HG03342 (cell line): ENCODE data around the gene SPRED1.

Source experiments
- ATAC-seq: cut with Tn5 transposase; IDR thresholded peaks from one replicate; pipeline ENCODE4 v1.9.1; 2021; ENCODE audit warnings: mild to moderate bottlenecking, moderate library complexity; ENCODE audit not compliant: unreplicated experiment

Gene SPRED1

GRCh38 chr15:38252481-38253350 is at the start of gene SPRED1:
TSS of gene SPRED1 (plus strand) at chr15:38252836. CDS start at chr15:38253186, 350 bp downstream.
- ATAC-seq: peak; percentile 38

DNA sequence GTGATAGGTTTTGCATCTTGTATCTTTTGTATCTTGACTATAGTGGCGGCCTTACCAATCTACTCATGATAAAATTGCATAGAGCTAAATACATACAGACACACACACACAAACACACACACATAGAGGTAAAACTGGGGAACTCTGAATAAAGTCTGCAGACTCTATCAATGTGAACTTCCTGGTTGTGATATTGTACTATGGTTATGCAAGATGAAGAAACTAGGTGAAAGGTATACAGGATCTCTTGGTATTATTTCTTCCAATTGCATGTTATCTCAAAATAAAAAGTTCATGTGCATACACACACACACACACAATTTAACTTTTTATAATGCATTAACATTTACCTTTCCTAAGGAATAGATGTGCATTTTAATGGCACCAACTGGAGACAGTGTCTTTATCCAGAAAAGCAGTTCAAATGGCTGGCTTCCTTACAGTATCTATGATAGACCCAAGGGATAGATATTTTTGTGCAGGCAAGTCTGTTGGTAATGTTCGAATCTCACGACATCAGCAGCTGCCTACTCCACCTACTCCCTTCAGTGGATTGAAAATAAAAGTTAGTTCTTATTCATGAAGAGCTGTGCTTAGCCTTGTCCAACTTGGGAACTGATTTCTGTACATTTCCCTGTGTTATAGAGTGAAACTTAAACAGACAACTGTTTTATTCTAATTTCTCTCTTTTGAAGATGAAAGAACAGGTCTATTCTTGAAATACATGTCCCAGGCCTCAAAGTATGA is 46.9 kb upstream of the SPRED1 start:
- ATAC-seq: no peak

GRCh38 chr15:38207621-38208020 is 45.0 kb upstream of the SPRED1 start:
- no peak for ATAC-seq

DNA sequence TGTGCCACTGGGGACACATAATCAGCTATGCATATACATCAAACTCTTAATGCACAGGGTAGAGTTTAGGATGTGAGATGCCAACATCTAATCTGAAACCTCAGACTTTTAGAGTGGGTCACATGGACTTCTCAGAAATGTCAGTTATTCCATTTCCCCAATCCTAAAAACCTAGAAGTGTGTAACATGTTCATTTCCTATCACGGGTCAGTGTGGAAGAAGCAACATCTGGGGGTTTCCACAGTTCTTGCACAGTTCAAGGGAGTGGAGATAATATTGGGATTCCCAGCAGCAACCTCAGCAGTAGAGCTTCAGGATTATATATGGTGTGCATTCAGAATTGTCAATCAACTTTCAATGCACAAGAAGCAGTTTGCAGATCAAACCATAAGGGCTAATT is 44.4 kb upstream of the SPRED1 start:
- no peak for ATAC-seq

GRCh38 chr15:38208779-38209178 is 43.9 kb upstream of the SPRED1 start:
- ATAC-seq: no peak

DNA sequence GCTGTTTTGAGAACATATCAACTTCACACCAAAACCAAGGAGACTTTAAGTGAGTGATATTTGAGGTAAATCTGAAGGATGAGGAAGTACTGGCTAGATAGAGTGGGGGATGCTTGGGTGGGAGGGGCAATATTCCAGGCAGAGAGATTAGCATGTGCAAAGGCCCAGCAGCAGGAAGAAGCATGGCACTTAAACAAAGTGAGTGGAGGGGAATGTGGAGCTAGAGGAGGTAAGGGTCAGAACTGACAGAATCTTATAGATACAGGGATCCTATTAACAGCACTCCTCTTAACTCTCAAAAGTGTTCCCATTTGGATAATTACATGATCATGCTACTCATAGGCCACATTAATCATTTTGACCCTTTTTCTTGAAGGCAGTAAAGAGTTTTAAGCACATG is 41.4 kb upstream of the SPRED1 start:
- ATAC-seq: no peak

DNA sequence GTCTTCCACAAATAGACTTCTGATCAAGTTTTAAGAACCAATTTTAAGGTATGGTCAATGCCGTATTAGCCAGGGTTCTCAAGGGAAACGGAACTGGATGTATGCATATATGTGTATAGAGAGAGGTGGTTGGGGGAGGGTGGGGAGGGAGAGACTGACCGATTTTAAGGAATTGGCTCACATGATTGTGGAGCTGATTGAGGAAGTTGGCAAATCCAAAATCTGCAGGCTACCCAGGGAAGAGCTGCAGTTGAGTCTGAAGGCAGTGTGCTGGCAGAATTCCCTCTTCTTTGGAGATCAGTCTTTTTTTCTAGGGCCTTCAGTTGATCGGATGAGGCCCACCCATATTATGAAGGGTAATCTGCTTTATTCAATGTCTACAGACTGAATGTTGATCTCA is 40.8 kb upstream of the SPRED1 start:
- no peak for ATAC-seq

DNA sequence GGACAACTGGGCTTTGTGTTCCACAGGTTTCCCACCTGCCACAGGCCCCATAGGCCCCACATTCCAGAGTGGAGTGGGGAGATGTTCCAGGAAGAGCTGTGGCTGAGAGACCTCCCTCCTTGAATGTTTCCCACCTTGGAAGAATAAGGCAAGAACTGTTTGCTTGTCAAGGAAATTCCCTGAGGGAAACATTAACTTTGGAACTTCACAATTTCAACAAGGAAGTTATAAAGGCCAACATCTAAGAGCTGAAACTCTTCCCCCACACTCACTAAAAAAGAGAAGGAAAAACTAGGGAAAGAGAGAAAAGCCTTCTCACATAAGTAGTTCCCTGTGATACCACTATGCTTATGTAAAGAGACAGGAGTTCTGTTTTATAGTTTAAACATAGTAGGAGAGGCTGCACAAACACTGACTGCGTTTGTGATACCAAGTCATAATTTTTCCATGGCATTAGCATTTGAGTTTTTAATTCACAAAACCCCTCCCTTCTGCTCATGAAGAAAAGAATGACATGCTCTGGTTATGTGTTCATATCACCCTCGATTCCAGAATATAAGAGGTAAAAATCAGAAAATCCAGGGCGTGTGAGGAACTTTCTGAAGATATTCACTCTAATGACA is 39.8 kb upstream of the SPRED1 start:
- no peak for ATAC-seq

GRCh38 chr15:38213356-38213755 is 39.3 kb upstream of the SPRED1 start:
- no peak for ATAC-seq

GRCh38 chr15:38215707-38216106 is 36.9 kb upstream of the SPRED1 start:
- no peak for ATAC-seq

DNA sequence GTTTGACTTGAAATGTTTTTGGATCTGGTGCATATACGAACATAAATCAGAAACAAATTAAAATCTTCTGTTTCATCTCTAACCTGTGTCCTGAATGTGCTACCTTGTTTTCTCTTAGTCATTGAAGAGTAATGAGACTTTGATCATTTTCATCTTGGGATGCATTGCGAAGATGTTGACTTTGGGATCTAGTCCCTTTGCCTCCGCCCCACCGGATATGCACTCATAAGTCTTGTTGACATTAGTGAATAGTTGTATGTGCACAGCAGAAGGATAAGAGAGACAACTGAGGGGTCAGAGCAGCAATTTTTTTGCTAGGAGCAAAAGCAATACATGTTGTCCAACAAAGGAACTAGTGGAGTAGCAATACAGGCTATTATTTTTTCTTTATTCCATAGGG is 35.9 kb upstream of the SPRED1 start:
- ATAC-seq: no peak

- ATAC-seq: no peak
Observed at GRCh38 chr15:38217191-38217595, 35.4 kb upstream of the SPRED1 start.

- ATAC-seq: no peak
Observed at GRCh38 chr15:38217788-38218609, 34.6 kb upstream of the SPRED1 start.

- no peak for ATAC-seq
Observed at GRCh38 chr15:38220606-38221273, 31.9 kb upstream of the SPRED1 start.

DNA sequence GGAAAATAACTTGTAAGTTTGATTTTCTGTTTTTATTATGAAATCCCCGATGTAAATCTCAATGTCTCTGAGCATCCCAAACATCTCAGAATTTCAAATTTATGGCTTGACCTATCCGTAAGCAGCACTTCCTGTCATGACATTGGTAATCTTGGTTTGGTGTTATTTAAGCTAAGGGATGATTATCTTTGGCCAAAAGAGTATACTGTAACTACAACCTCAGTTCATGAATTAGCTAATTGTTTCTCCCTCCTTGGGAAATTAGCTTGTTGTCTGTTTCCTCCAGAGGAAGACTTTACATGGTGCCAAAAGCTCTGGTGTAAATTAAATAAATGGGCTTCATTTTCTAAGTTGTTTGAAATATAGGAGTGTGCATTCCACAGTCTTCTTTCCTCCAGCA is 28.1 kb upstream of the SPRED1 start:
- no peak for ATAC-seq

DNA sequence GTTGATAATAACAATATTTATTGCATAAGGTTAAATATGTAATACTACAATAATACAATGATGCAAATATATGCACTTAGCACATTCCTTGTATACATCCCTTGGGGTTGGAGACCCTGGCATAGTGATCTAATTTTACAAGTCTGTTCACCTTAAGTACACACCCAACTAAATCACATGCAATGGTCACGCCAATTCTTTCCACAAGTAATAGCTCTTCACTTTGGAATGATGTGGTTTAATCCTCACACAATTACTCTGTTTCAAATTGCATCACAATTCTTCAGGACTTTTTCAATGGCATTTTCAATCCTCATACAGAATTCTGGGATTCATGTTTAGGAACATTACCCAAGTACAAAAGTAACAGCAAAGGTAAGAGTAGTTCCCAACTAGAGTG is 27.3 kb upstream of the SPRED1 start:
- ATAC-seq: no peak

DNA sequence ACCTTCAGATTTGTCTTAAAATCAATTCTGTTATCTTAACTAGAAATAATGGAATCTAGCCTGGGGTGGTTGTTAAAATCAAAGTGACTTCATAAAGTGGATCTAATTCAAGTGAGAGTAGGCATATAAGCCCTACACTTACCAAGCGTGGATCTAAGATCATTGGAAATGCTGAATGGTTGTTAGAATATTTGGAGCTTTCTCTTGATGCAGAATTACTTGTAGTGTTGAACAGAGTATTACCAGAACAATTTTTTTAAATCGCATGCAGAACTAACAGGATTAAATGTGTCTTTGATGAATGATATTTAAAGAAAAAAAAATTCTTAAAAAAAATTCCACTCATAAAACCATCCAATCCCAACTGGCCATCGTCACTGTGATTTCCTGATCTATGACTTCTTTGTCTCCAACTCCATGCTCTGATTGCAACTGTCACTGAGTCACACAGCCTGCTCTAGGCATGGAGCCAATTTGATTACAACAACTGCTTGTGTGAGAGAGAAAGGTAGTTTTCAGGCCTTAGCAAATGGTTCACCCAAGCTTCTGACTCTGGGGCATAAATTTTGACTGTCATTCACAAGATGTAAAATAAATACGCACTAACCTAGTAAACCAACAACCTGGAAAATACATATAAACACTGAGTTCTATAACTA is 25.9 kb upstream of the SPRED1 start:
- ATAC-seq: no peak

DNA sequence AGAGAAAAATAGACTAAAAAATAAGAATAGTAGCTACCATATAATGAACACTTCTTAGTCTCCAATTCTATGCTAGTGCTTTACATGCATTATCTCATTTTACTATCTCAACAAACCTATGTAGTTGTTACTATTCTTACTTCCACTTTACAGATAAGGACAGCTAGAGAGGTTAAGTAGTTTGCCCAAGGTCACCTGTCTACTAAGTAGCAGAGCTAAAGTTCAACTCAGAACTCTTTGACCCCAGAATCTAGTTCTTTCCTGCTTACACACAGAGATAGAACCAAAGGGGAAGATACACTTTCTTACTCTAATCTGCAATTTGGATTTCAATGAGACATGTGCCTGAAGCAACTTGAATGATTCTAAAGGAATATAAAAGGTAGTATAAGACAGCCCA is 24.7 kb upstream of the SPRED1 start:
- no peak for ATAC-seq

- ATAC-seq: no peak
Observed at GRCh38 chr15:38228618-38229017, 24.0 kb upstream of the SPRED1 start.
